GM12891 (cell line): Measurements from ENCODE around the gene SIX1.

Source experiments
- PAX5 ChIP-seq: IDR thresholded peaks from 2 replicates; pipeline ENCODE4 v1.6.1; 2011; ENCODE audit warnings: low read length, moderate library complexity, mild to moderate bottlenecking; ENCODE audit not compliant: insufficient read depth, severe bottlenecking
- POLR2A ChIP-seq: IDR thresholded peaks from 2 replicates; pipeline ENCODE4 v1.6.1; 2011; ENCODE audit warnings: low read depth, low read length, control low read depth
- POLR2AphosphoS5 ChIP-seq: IDR thresholded peaks from 2 replicates; pipeline ENCODE4 v1.6.1; 2011; ENCODE audit warnings: low read depth, low read length, control low read depth
- POU2F2 ChIP-seq: IDR thresholded peaks from 2 replicates; pipeline ENCODE4 v1.6.1; 2011; ENCODE audit warnings: low read depth, mild to moderate bottlenecking, control low read depth, low read length, moderate library complexity
- TAF1 ChIP-seq: IDR thresholded peaks from 2 replicates; pipeline ENCODE4 v1.6.1; 2011; ENCODE audit warnings: low read depth, low read length, control low read depth

DNA sequence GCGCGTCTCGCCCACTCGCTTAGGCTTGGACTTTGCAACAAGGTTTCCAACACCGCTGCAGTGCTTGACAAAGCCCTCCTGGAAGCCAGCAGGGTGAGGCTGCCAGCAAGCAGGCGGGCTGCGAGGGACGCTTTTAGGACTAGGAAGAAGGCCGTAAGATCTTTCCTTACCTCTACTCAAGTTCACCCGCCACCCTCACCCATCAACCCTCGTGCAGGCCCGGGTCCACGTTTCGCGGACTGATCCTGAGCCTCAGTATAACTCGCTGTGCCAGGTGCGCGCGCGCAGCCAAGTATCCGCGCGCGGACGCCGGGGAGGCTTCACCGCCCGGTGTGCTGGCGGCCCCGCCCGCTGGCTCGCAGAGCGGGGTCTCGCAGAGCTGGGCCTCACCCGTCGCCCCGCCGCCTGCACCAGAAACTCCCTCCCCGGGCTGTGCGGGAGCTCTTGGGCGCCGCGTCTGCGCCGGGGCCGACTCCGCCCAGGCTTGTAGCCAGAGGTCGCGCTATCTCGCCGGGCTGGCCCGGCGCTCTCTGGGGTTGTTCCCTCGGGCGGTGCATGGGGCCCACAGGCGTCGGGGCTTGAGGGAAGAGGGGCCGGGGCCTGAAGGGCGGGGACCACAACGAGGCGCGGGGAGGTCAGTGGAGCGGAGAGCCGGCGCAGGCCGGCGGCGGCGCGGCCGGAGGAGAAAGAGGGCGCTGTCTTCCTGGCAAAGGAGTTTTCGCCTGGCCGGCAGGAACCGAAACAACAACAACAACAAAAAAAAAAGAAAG, 7.6 kb upstream of the SIX1 start:
- no peak for TF ChIP-seq POLR2A
- no peak for TF ChIP-seq POLR2AphosphoS5
- no peak for TF ChIP-seq POU2F2
- no peak for TF ChIP-seq TAF1
- peak; percentile 89 for TF ChIP-seq PAX5
